Measurements from ENCODE around the gene FBXL2. TPM values are rescaled to one million over a fixed set of nuclear protein-coding genes. Genes with fewer than 3 reads are reported as not detected.
"Not testable (repeated sequence)": the region's sequence is repeated elsewhere in the genome, so short reads cannot be mapped to it uniquely, and the experiment has no call there.

The FBXL2 gene
- total RNA-seq, 1 experiment from 2014 or later = 7.2 TPM

DNA sequence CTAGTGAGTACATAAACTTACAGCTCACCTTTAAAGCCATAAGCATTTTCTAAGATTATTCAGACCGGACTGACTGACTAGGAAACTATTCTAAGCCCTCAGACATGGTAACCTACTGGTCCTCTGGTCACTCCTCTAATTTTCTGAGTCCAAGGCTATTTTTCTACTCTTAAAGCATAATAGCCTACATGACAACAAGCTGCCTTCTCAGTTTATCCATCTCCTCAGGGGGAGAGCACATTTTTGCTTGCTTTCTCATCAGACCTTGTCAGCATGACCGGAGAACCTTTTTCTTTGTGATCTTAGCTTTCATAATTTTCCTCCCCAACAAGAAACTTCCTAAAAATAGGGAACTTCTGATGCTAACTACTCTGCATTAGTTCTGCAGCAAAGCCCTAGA is 124.5 kb downstream of the FBXL2 start:
- H3K9me3 ChIP-seq (ENCODE audit: low read length) = no peaks in the 10 kb centered on the region
- BruUV-seq (replicated peaks) = no TSS peak
- H4K20me1 ChIP-seq (ENCODE audit: low read length) = no peaks in the 10 kb centered on the region
- H3F3A ChIP-seq (ENCODE audit: low read length, unreplicated experiment) = no peaks in the 10 kb centered on the region
- H3K4me2 ChIP-seq (ENCODE audit: low read length) = no peak overlapping the region
- no peak overlapping the region for H2AFZ ChIP-seq (ENCODE audit: low read length)
- no peaks in the 10 kb centered on the region for H3K27me3 ChIP-seq (ENCODE audit: low read length)
- intact Hi-C loops (cut with micrococcal nuclease) = no loop called here
- TF ChIP-seq, protein P1, sequence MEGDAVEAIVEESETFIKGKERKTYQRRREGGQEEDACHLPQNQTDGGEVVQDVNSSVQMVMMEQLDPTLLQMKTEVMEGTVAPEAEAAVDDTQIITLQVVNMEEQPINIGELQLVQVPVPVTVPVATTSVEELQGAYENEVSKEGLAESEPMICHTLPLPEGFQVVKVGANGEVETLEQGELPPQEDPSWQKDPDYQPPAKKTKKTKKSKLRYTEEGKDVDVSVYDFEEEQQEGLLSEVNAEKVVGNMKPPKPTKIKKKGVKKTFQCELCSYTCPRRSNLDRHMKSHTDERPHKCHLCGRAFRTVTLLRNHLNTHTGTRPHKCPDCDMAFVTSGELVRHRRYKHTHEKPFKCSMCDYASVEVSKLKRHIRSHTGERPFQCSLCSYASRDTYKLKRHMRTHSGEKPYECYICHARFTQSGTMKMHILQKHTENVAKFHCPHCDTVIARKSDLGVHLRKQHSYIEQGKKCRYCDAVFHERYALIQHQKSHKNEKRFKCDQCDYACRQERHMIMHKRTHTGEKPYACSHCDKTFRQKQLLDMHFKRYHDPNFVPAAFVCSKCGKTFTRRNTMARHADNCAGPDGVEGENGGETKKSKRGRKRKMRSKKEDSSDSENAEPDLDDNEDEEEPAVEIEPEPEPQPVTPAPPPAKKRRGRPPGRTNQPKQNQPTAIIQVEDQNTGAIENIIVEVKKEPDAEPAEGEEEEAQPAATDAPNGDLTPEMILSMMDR (conservative IDR thresholded peaks at IDR 0.05; ENCODE audit: low read depth, low read length) = no peak
- TF ChIP-seq EZH2 (IDR thresholded peaks at IDR 0.05; ENCODE audit: low read length, unreplicated experiment) = no peak
- no peak for TF ChIP-seq EZH2phosphoT487 (IDR thresholded peaks at IDR 0.05; ENCODE audit: borderline replicate concordance, low read length)
- no peak overlapping the region for H3K27ac ChIP-seq (ENCODE audit: low read length)
- peaks cover 75% of the 10 kb centered on the region for H3K36me3 ChIP-seq (ENCODE audit: low read depth, low read length)
- DNase-seq = no peak
- no peak overlapping the region for H3K9ac ChIP-seq (ENCODE audit: low read length)
- H3K4me1 ChIP-seq (ENCODE audit: insufficient read depth, low read length) = no peaks in the 10 kb centered on the region
- ChIA-PET CTCF (no interaction called here), POLR2A (ENCODE audit: unreplicated experiment) (interaction anchor here (0.6 kb wide), 1 partner anchor 37 kb away, joined by 3 read pairs; no protein-coding TSS in a partner anchor)
- no peaks in the 10 kb centered on the region for H3K9me2 ChIP-seq (replicated peaks; ENCODE audit: low read length)
- no peaks in the 10 kb centered on the region for H3K79me2 ChIP-seq (ENCODE audit: low read length)
- ATAC-seq = no peak
- H3K4me3 ChIP-seq (ENCODE audit: low read length) = no peak overlapping the region

- BruUV-seq (replicated peaks) = no TSS peak
- no peak for TF ChIP-seq EZH2phosphoT487 (IDR thresholded peaks at IDR 0.05; ENCODE audit: borderline replicate concordance, low read length)
- no peak for TF ChIP-seq EZH2 (IDR thresholded peaks at IDR 0.05; ENCODE audit: low read length, unreplicated experiment)
- TF ChIP-seq, protein P1 (conservative IDR thresholded peaks at IDR 0.05; ENCODE audit: low read depth, low read length) = no peak
- H3K4me1 ChIP-seq (ENCODE audit: insufficient read depth, low read length) = no peaks in the 10 kb centered on the region
- DNase-seq = no peak
- H3F3A ChIP-seq (ENCODE audit: low read length, unreplicated experiment) = no peaks in the 10 kb centered on the region
- H3K9ac ChIP-seq (ENCODE audit: low read length) = no peak overlapping the region
- H3K9me2 ChIP-seq (replicated peaks; ENCODE audit: low read length) = no peaks in the 10 kb centered on the region
- H3K4me2 ChIP-seq (ENCODE audit: low read length) = no peak overlapping the region
- H3K27ac ChIP-seq (ENCODE audit: low read length) = no peak overlapping the region
- ChIA-PET CTCF (no interaction called here), POLR2A (ENCODE audit: unreplicated experiment) (interaction anchor here (0.6 kb wide), 1 partner anchor 75 kb away, joined by 5 read pairs; no protein-coding TSS in a partner anchor)
- no peak overlapping the region for H2AFZ ChIP-seq (ENCODE audit: low read length)
- no peaks in the 10 kb centered on the region for H4K20me1 ChIP-seq (ENCODE audit: low read length)
- no peak overlapping the region for H3K4me3 ChIP-seq (ENCODE audit: low read length)
- no peak for ATAC-seq
- no peaks in the 10 kb centered on the region for H3K9me3 ChIP-seq (ENCODE audit: low read length)
- H3K27me3 ChIP-seq (ENCODE audit: low read length) = no peaks in the 10 kb centered on the region
- intact Hi-C loops (cut with micrococcal nuclease) = no loop called here
- H3K79me2 ChIP-seq (ENCODE audit: low read length) = no peaks in the 10 kb centered on the region
- peaks cover 75% of the 10 kb centered on the region for H3K36me3 ChIP-seq (ENCODE audit: low read depth, low read length)
Measured at GRCh38 chr3:33402936-33403335, 125.7 kb downstream of the FBXL2 start.

- H3K4me1 ChIP-seq (ENCODE audit: insufficient read depth, low read length) = no peaks in the 10 kb centered on the region
- intact Hi-C loops (cut with micrococcal nuclease) = no loop called here
- H3K9ac ChIP-seq (ENCODE audit: low read length) = no peak overlapping the region
- ATAC-seq = no peak
- no peaks in the 10 kb centered on the region for H3K27me3 ChIP-seq (ENCODE audit: low read length)
- TF ChIP-seq, protein P1 (conservative IDR thresholded peaks at IDR 0.05; ENCODE audit: low read depth, low read length) = no peak
- TF ChIP-seq EZH2 (IDR thresholded peaks at IDR 0.05; ENCODE audit: low read length, unreplicated experiment) (no peak), EZH2phosphoT487 (IDR thresholded peaks at IDR 0.05; ENCODE audit: borderline replicate concordance, low read length) (no peak)
- DNase-seq = no peak
- H3K4me2 ChIP-seq (ENCODE audit: low read length) = no peak overlapping the region
- BruUV-seq (replicated peaks) = no TSS peak
- no peaks in the 10 kb centered on the region for H3K9me3 ChIP-seq (ENCODE audit: low read length)
- H3K36me3 ChIP-seq (ENCODE audit: low read depth, low read length) = peaks cover 76% of the 10 kb centered on the region
- H2AFZ ChIP-seq (ENCODE audit: low read length) = no peak overlapping the region
- no peak overlapping the region for H3K27ac ChIP-seq (ENCODE audit: low read length)
- no peaks in the 10 kb centered on the region for H3K79me2 ChIP-seq (ENCODE audit: low read length)
- no peaks in the 10 kb centered on the region for H4K20me1 ChIP-seq (ENCODE audit: low read length)
- H3K4me3 ChIP-seq (ENCODE audit: low read length) = no peak overlapping the region
- H3F3A ChIP-seq (ENCODE audit: low read length, unreplicated experiment) = no peaks in the 10 kb centered on the region
- no peaks in the 10 kb centered on the region for H3K9me2 ChIP-seq (replicated peaks; ENCODE audit: low read length)
- ChIA-PET POLR2A (ENCODE audit: unreplicated experiment) (interaction anchor here (0.6 kb wide), 1 partner anchor 9 kb away, joined by 3 read pairs; no protein-coding TSS in a partner anchor), CTCF (no interaction called here)
Measured at GRCh38 chr3:33403756-33404155, 126.5 kb downstream of the FBXL2 start.

- POLR2A ChIA-PET (ENCODE audit: unreplicated experiment); H3K9me2 ChIP-seq (replicated peaks; ENCODE audit: low read length); CTCF ChIA-PET; H3F3A ChIP-seq (ENCODE audit: low read length, unreplicated experiment); H3K4me2 ChIP-seq (ENCODE audit: low read length); intact Hi-C loops (cut with micrococcal nuclease); ATAC-seq; H3K9me3 ChIP-seq (ENCODE audit: low read length); H4K20me1 ChIP-seq (ENCODE audit: low read length); H3K79me2 ChIP-seq (ENCODE audit: low read length); H3K27me3 ChIP-seq (ENCODE audit: low read length); DNase-seq; H3K9ac ChIP-seq (ENCODE audit: low read length); H2AFZ ChIP-seq (ENCODE audit: low read length); BruUV-seq (replicated peaks); H3K4me3 ChIP-seq (ENCODE audit: low read length); H3K4me1 ChIP-seq (ENCODE audit: insufficient read depth, low read length); H3K27ac ChIP-seq (ENCODE audit: low read length): not testable (repeated sequence)
- H3K36me3 ChIP-seq (ENCODE audit: low read depth, low read length) = peaks cover 64% of the 10 kb centered on the region
Measured at GRCh38 chr3:33410816-33411215, 133.6 kb downstream of the FBXL2 start.
